Activated CD8-positive, alpha-beta memory T cell treated with anti-CD3 and anti-CD28 coated beads for 24 hours (primary cell): ENCODE measurements around the gene STX16.
A peak's percentile ranks its signal among the peaks of the same experiment; 100 is the strongest.

ENCODE experiments used
- DNase-seq: peaks from one replicate; pipeline ENCODE4 v3.0.0-alpha.2; 2020

Gene STX16

DNA sequence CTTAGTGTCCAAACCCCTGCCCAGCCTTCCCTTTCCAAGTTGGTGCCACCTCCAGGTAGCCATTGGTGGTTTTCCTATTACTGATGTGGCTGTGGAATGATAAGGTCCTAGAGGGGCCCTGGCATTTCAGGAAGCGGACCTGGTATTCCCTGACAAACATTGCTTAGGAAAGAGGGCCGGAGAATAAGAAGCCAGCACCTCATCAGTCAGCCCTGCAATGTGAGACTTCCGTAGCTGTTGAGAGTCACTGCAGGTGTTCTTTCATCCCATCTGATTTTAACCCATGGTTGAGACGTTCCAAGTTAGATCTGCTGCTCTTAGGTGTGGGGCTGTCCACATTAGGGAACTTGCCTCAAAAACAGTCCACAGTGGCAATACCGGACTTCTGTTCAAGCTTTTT, 26.7 kb downstream of the STX16 start:
- no peak for DNase-seq

DNA sequence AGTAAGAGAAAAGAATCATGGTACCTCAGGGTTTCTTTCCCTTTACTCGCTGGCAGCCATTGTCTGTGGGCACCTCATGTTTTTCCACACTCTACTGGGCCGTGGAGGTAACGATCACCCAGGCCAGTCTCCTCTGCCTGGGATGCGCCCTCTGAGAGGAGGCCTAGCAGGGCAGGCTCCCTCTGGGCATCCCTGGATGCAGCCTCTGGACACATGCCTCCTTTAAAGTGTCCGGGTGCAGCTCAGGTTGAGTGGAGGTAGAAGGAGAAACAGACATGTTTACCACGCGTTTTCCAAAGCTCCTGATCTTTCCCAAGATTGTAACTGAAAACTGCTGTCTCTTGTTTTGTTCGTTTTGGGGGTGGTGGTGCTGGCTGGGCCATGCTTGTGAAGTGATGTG, 27.7 kb downstream of the STX16 start:
- DNase-seq: no peak

DNA sequence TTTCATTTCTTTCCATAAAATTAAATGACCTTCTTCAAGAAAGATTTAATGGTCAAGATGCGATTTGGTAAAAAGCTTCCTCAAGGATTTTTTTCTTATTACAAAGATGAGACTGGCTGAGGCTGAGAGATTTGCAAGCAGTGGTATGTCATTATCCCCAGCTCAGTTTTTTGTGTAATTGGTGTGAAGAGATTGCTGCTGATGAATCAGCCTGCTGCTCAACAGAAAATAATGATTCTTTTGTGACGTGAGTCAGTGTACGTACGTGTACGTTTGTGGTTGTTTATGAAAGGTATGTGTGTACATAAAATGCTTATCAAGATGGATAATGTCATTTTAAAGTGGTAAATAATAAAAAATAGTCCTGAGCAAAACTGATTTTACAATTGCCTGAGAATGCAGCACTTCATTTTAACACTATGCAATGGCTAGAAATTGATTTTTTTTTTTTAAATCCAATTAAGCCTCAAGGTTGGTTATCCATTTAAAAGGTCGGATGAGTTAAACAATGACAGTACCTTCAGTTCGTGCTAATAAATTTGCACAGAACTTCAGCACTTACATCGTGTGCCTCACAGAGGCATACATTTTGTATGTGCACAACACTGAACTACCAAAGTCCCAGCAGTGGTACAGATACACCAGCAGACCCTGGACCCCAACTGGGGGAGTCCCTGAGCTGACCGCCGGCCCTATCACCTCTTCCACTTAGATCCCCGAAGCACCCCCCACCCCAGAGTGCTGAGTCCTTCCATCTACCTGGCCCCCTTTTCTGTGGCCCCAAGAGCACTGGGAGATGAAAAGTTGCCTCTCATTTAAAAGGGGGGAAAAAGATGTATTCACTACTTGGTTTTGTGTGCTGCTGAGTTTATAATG, 31.8 kb downstream of the STX16 start:
- no peak for DNase-seq

DNA sequence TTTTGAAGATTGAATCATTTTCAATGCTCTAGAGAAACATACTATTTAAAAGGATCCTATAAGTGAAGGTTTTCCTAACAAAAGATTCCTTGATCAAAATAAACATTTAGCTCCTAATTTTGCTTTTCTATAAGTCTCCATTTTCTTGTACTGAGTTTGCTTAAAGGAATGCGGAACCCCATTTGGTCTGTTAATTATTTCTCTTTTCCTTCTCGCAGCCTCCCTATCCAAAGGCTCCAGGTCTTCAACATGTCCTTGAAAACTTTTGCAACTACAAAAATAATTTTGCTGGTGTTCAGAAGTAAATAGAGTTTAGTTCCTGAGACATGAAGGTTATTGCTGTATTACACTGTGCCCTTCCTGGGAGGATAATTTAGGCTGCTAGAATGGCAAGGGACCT, 33.2 kb downstream of the STX16 start:
- no peak for DNase-seq

DNA sequence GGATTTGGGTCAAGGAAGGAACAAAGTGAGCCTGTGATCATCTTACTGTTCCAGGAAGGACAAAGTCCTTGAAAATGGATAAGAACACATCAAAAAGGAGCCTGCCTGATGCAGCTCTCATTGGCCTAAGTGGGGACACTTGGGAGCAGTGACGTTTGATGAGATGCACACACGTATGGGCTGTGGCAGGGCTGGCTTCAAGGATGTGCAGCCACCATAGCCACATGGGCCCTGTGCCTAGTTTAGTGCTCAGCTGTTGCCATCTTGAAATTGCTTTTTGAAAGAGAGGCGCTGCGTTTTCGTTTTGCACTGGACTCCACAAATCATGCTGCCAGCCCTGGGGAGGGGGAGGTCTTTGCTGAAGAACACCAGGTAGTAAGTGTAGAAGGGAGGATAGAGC, 34.9 kb downstream of the STX16 start:
- DNase-seq: no peak

DNA sequence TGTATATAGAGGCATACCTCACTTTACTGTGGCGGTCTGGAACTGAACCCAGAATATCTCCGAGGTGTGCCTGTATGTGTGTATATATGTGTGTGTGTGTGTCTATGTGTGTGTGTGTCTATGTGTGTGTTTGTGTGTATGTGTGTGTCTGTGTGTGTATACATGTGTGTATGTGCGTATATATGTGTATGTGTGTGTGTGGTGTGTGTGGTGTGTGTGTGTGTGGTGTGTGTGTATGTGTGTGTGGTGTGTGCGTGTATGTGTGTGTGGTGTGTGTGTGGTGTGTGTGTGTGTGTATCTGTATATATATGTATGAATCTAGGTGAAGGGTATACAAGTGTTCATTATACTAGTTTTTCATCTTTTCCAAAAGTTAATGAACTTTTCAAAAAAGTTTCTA, 37.3 kb downstream of the STX16 start:
- DNase-seq: no peak

DNA sequence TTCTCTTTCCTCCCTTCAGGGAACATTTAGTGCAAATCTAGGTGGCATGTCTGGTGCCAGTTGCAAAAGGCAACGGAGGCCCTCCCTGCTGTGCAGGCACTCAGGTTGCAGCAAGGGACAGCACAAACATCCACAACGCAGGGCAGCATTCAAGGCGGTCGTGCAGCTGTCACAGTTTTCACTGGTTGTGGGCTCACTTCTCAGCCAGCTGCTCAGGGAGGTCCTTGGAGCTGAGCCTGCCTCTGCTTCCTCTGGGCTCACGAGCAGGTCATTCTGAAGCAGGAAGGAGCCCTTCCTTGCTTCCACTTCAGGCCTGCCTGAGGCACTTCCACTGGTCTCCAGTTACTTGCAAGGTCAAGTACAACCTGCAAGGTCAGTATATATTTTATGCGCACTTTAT, 37.8 kb downstream of the STX16 start:
- no peak for DNase-seq

DNA sequence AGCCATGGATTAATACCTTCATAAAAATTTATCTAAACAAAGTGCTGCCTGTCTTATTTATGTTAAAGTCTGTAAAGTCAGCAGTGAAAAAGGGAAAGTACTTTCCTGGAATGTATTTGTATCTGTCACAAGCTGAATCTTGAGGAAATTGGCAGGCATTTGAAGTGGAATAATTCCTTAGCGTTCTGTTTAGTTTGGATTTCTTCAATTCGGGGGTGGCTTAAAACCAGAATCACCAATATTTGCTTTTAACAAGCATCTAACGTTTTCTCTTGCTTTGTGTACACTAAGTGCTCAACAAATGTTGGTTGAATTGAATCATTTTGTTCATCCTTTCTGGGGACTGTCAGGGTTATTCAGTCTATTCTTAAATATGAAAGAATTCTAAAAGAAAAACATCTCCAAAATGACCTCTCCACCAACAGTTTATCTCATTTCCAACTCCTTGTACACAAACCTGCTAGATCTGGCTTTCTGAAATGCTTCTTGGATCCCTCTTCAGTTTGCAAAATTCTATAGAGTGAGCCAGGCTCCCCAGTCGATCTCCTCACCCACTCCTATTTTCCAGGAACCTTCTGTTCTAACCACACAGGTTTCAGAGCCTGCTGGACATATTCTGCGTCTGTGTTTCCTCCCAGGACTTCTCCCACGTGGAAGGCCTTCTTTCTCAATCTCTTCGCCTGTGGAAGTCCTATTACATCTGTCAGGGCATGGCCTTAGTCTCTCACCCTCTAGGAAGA, 39.5 kb downstream of the STX16 start:
- DNase-seq: peak; percentile 47

DNA sequence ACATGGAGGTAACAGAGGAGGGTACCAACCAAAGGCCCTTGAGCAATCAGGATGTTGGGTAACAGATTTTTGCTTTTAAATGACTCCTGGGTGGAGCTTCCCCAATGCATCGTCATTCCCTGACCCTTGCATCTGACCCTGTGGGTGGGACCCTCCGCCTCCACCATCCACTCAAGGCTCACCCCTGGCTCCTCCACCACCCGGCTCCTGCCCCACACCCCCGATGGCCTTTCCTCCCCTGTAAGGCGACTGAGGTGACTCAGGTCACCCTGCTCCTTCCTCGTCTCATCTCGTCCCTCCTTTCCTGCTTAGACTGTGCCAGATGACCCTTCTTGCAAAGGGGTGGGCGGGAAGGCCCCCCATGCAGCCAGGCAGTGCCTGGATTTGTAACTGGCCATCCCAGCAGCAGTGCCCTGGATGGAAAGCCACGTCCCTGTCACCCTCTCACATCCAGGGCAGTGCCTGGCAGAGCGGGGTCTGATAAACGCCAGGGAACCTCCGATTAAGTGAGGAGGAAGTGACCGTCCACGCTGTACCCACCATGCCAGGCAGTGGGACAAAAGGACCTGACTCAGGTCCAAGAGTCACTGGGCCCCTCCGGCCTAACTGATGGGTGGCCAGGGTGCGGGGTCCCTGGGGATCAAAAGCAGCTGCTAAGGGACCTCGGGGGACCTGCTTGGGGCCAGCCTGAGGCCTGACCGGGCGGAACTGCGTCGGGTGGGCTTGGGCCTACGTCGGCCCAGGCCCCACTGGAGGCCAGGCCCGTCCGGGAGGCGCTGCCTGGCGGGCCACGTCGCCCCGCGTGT, 40.9 kb downstream of the STX16 start:
- DNase-seq: no peak

DNA sequence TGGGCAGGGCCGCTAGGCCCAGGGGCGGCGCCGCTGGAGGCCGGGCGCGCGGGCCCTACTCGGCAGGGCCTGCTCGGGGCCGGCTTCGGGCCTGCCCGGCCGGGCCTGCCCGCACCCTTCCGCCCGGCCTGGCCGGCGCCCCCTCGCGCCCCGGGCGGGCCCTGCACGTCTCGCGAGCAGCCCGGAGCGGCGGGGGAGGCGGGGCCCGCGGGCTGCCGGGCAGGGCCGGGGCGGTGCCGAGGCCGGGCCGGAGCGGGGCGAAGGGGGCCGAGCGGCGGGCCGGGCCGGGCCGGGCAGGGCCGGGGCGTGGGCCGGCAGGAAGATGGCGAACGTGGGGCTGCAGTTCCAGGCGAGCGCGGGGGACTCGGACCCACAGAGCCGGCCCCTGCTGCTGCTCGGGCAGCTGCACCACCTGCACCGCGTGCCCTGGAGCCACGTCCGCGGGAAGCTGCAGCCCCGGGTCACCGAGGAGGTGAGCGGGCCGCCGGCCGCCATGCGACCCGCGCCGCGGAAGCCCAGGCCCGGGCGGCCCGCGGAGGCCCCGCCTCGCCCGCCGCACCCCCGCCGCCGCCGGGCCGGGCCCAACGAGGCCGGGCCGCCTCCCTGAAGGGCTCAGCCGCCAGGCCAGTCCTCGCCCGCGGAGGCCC, 41.6 kb downstream of the STX16 start, which contains the start of gene NPEPL1:
Gene NPEPL1 (plus strand): TSS at position 222 of the 647 bp plus-strand sequence. CDS start 101 bp downstream, at position 323.
- DNase-seq: peak; percentile 84

DNA sequence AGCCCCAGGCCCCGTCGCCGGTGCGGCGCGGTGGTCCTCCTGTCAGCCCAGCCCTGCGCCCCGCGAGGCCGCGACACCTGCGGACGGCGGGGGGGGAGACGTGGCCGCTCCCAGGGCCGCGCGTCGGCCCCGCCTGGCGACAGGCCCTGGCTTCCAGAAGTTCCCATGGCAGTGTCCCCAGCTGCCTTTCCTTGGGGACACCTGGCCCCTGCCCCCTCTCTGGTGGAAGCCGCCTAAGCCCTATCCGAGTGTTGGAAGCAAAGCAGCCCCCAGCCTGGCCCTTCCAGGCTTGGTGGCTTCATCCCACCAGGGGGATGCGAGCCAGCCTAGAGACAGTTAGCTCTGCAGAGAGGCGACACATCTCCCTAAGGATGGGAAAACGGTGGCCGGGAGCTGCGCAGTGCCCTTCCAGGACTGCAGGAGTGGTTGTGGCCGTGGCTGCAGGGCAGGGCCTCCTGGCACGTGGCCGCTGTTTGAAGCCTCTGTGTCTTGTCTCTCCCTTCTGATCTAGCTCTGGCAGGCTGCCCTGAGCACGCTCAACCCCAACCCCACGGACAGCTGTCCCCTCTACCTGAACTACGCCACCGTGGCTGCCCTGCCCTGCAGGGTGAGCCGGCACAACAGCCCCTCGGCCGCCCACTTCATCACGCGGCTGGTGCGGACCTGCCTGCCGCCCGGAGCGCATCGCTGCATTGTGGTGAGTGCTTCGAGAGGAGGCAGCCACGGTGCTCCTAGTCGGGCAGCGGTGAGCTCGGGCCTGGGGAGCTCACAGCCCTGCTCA, 42.3 kb downstream of the STX16 start:
- DNase-seq: peak; percentile 76

DNA sequence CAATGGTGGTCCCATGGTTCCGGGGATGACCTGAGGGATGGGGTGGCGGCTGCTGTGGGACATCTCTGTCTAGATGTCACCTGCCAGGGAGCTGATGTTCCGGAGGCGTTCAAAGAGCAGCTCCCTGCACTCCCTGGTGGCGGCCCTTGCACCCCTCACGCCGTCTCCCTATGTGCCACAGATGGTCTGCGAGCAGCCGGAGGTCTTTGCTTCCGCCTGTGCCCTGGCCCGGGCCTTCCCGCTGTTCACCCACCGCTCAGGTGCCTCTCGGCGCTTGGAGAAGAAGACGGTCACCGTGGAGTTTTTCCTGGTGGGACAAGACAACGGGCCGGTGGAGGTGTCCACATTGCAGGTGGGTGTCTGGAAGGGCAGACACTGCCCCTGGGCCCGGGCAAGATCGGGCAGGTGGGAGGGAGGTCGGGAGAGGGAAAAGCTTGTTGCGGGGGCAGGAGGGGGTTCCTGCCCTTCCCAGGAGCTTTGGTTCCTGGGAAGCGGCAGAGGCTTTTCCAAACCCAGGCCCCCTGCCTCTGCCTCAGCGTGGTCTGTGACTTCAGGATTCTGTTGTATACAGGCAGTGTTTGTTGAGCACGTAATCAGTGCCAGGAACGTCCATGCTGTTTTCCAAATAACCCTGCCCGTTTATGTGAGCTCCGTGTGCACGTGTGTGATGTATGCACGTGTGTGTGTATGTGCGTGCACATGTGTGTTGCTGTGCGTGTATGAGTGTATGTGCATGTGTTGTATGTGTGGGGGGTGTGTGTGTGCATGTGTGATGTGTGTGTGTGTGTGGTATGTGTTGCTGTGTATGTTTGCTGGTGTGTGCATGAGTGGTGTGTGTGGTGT, 43.4 kb downstream of the STX16 start:
- DNase-seq: peak; percentile 53

DNA sequence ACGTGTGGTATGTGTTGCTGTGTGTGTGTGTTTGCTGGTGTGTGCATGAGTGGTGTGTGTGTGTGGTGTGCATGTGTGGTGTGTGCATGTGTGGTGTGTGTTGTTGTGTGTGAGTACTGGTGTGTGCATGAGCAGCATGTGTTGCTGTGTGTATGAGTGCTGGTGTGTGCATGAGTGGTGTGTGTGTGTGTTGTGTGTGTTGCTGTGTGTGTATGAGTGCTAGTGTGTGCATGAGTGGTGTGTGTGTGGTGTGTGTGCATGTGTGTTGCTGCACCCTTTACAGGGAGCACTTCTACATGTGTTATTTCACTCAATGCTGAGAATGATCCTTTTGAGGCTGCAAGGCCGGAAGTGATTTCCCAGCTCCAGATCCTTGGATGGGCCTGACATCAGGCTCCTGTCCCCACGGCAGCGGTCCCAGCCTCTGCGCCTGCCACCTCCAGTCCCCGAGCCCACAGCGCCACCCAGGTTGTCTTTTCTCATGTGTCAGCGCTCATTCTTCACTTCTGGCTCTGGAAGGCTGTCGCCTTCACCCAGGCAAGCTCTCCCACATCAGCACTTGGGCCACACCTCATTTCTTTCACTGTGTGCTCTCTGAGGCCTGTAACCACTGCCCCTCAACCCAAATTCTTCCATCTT, 44.1 kb downstream of the STX16 start:
- no peak for DNase-seq

DNA sequence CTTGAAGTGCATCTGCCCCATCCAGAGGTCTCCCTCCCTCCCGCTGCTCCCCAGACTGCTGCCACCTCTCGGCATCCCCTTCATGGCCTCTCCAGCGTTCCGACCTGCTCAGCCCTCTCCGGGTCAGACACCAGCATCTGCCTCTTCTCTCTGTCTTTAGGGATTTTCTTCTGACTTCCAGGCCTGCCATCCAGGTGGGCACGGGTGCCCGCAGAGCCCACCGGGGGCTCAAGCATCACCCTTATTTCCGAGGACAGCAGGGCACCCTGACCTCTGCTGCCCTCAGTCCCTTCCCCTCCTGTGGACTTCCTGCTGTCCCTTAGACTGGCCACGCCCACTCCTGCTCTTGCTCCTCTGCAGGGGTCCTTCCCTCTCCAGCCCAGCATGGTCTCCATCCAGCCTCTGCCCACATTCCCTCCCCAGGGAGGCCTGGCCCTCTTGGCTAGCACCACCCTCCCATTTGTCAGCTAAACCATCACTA, 44.9 kb downstream of the STX16 start:
- DNase-seq: no peak

DNA sequence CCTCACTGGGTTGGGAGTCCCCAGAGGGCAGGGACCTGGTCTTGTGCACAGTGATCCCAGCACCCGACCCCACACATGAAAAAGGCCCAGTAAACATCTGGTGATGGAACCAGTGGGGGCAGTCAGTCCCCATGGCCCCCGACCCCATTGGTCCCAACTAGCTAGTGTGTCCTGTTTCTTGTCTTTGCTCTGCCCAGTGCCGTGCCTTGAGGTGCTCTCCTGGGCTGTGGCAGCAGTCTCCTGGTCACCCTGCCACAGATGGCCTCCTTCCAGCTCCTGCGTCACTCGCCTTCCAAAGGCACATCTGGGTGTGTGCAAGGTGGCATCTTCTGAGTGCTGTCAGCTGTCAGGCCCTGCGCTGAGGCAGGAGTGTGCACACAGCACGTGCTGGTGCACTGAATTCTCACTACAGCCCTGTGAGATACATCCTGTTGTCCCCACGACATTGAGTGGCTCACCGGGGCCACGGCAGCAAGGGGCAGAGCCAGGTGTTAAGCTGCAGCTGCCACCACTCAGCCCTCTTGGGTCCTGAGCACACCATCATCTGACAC, 45.4 kb downstream of the STX16 start:
- DNase-seq: no peak

DNA sequence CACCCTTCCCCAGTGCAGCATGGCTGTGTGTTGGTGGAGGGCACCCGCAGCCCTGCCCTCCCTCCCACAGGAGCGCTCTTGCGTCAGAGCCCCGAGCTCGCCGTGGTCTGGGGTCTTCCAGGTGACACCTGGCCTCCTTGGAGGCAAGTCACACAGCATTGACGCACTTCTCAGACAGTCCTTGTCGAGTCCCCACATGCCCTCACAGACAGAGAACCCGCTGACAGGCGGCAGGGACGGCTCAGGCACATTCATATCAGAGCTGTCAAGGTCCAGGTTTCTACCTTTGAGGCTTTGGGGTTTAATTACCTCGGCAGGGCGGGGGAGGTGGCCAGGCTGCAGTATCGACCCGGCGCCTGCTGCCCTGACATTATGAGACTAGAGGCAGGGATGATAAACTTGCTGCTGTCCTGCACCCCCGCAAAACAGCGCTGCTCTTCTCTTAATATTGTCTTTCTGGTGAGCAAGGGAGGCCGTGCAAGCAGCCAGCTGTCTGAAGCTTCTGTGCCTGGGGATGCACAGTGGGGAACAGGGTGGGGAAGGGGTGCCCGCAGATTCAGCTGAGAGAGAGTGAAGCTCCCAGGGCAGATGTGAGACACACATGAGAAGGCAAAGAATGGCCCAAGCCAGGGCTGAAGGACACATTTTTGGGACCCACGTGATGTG, 46.3 kb downstream of the STX16 start:
- no peak for DNase-seq

DNA sequence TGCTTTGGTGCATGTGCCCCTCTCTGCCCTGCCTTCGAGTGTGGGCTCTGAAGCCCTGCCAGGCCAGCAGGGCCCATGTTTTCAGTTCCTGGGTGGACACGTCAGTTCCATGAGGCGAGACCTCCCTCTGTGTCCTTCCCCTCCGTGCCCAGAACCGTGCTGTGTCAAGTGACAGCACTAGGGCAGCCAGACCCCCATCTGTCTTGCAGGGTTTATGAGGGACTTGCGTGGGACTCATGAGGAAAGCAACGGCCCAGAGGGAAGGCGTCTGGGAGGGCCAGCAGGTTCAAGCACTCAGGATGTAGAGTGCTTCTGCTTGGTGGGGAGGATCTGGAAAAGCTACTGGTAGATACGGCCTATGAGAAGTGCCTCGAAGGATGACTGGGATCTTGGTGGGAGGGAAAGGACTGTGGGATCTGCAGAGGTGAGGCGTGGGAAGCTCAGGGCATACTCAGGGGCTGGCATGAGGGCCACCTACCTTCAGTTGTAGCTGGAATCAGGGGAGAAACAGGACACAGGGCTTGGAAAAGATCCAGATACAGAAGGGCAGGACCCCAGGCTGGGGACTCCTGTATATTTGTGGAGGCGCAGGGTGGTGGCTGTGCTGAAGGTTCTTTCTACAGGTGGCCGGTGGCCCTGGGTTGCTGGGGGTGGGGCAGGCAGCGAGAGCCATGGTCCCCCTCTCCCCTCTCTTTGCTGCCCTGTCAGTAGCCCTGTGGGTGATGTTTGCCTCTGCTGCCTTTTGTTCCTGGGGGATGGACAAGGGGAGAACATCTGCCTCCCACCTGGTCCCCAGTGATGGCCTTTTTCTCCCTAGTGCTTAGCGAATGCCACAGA, 47.0 kb downstream of the STX16 start:
- no peak for DNase-seq
